ENCODE measurements around the gene RXRG. TPM values are rescaled to one million over a fixed set of nuclear protein-coding genes. Genes with fewer than 3 reads are reported as not detected.

The RXRG gene
- total and polyA plus RNA-seq, 2 donors (not counting 1 experiment from before 2014, with no cell fraction given) = not detected

GRCh38 chr1:165423136-165423535, 21.8 kb downstream of the RXRG start:
- WGBS (ENCODE audit: insufficient coverage) = 90% methylated on average over 5 of the region's 5 CpGs
- POLR2A ChIA-PET = no interaction called here
- no peak for ATAC-seq (ENCODE audit: low read depth)

GRCh38 chr1:165420655-165421054, 24.3 kb downstream of the RXRG start:
- H3K4me1 ChIP-seq (ENCODE audit: control insufficient read depth in 2 of 2, insufficient read depth in 2 of 2, low read length in 2 of 2) = peaks cover 0 to 7% of the 10 kb centered on the region in 2 donors
- H4K20me1 ChIP-seq (ENCODE audit: control insufficient read depth, insufficient read depth, low read length, poor library complexity, severe bottlenecking) = no peaks in the 10 kb centered on the region
- H3K9me3 ChIP-seq (ENCODE audit: control extremely low read depth in 1 of 3, control insufficient read depth in 2 of 3, insufficient read depth in 1 of 3, low read length in 2 of 3) = no peaks in the 10 kb centered on the region
- no peak overlapping the region for H3K27ac ChIP-seq (ENCODE audit: low read length in 2 of 2)
- no peaks in the 10 kb centered on the region for H3K36me3 ChIP-seq (replicated peaks in 1 of 2; ENCODE audit: control extremely low read depth in 1 of 2, control insufficient read depth in 1 of 2, extremely low read depth in 1 of 2, insufficient read depth in 2 of 2, low read length in 1 of 2)
- no peak overlapping the region for H3K9ac ChIP-seq (ENCODE audit: low read length)
- WGBS (ENCODE audit: insufficient coverage) = no CpG with 5 or more reads among the region's 2 CpGs
- intact Hi-C loops (cut with micrococcal nuclease) = no loop called here
- Mint-ChIP-seq H3K9me3 (ENCODE audit: insufficient read depth) (no peaks in the 10 kb centered on the region), H3K27ac (no peak overlapping the region), H3K4me3 (no peak overlapping the region), H3K4me1 (peaks cover 11% of the 10 kb centered on the region), H3K27me3 (peaks cover 44% of the 10 kb centered on the region)
- no peak for DNase-seq
- no peak for ATAC-seq (ENCODE audit: low read depth)
- TF ChIP-seq EZH2 (IDR thresholded peaks at IDR 0.05; ENCODE audit: borderline replicate concordance, insufficient read depth, low read depth, low read length, poor library complexity, severe bottlenecking) (no peak), CTCF (IDR thresholded peaks at IDR 0.05) (no peak)
- ChIA-PET POLR2A (no interaction called here), CTCF (no interaction called here)
- no peak overlapping the region for H2AFZ ChIP-seq (ENCODE audit: insufficient read depth, low read depth, low read length, poor library complexity, severe bottlenecking)
- peaks cover 0 to 8% (median 5%) of the 10 kb centered on the region in 4 experiments for H3K27me3 ChIP-seq (replicated peaks in 1 of 4; ENCODE audit: control extremely low read depth in 1 of 4, control insufficient read depth in 3 of 4, insufficient read depth in 4 of 4, low read length in 3 of 4)
- H3K79me2 ChIP-seq (ENCODE audit: control insufficient read depth, insufficient read depth, low read length) = no peaks in the 10 kb centered on the region
- no peak overlapping the region for H3K4me3 ChIP-seq (ENCODE audit: control extremely low read depth in 1 of 5, extremely low read depth in 1 of 5, insufficient read depth in 1 of 5, low read depth in 2 of 5, low read length in 4 of 5)
- no peak overlapping the region for H3K4me2 ChIP-seq (replicated peaks; ENCODE audit: low read depth, low read length, poor library complexity, severe bottlenecking)

More at GRCh38 chr1:165423136-165423535, 21.8 kb downstream of the RXRG start:
- CTCF ChIA-PET = no interaction called here
- no peaks in the 10 kb centered on the region for H3K9me3 ChIP-seq (ENCODE audit: control extremely low read depth in 1 of 3, control insufficient read depth in 2 of 3, insufficient read depth in 1 of 3, low read length in 2 of 3)
- no peak overlapping the region for H3K4me2 ChIP-seq (replicated peaks; ENCODE audit: low read depth, low read length, poor library complexity, severe bottlenecking)
- TF ChIP-seq CTCF (IDR thresholded peaks at IDR 0.05) = no peak
- no peak for TF ChIP-seq EZH2 (IDR thresholded peaks at IDR 0.05; ENCODE audit: borderline replicate concordance, insufficient read depth, low read depth, low read length, poor library complexity, severe bottlenecking)
- H2AFZ ChIP-seq (ENCODE audit: insufficient read depth, low read depth, low read length, poor library complexity, severe bottlenecking) = no peak overlapping the region
- H3K79me2 ChIP-seq (ENCODE audit: control insufficient read depth, insufficient read depth, low read length) = no peaks in the 10 kb centered on the region
- H3K27ac Mint-ChIP-seq = no peak overlapping the region
- H3K4me1 ChIP-seq (ENCODE audit: control insufficient read depth in 2 of 2, insufficient read depth in 2 of 2, low read length in 2 of 2) = peaks cover 0 to 7% of the 10 kb centered on the region in 2 donors
- H3K27me3 Mint-ChIP-seq = peaks cover 35% of the 10 kb centered on the region
- H3K4me3 ChIP-seq (ENCODE audit: control extremely low read depth in 1 of 5, extremely low read depth in 1 of 5, insufficient read depth in 1 of 5, low read depth in 2 of 5, low read length in 4 of 5) = no peak overlapping the region
- no peaks in the 10 kb centered on the region for H3K36me3 ChIP-seq (replicated peaks in 1 of 2; ENCODE audit: control extremely low read depth in 1 of 2, control insufficient read depth in 1 of 2, extremely low read depth in 1 of 2, insufficient read depth in 2 of 2, low read length in 1 of 2)
- peaks cover 11% of the 10 kb centered on the region for H3K4me1 Mint-ChIP-seq
- H3K27ac ChIP-seq (ENCODE audit: low read length in 2 of 2) = no peak overlapping the region
- no peaks in the 10 kb centered on the region for H3K9me3 Mint-ChIP-seq (ENCODE audit: insufficient read depth)
- intact Hi-C loops (cut with micrococcal nuclease) = no loop called here
- H3K9ac ChIP-seq (ENCODE audit: low read length) = no peak overlapping the region
- no peak overlapping the region for H3K4me3 Mint-ChIP-seq
- no peak for DNase-seq
- no peaks in the 10 kb centered on the region for H4K20me1 ChIP-seq (ENCODE audit: control insufficient read depth, insufficient read depth, low read length, poor library complexity, severe bottlenecking)
- H3K27me3 ChIP-seq (replicated peaks in 1 of 4; ENCODE audit: control extremely low read depth in 1 of 4, control insufficient read depth in 3 of 4, insufficient read depth in 4 of 4, low read length in 3 of 4) = peaks cover 0 to 6% (median 3%) of the 10 kb centered on the region in 4 experiments

All from B cell (primary cell).